NCI-H2107 (cell line): ENCODE results near the gene TNS3.

Experiments used
- DNase-seq: peaks from one replicate; lab custom pipeline; 2025; lab: John Stamatoyannopoulos, UW

TNS3 gene

DNA sequence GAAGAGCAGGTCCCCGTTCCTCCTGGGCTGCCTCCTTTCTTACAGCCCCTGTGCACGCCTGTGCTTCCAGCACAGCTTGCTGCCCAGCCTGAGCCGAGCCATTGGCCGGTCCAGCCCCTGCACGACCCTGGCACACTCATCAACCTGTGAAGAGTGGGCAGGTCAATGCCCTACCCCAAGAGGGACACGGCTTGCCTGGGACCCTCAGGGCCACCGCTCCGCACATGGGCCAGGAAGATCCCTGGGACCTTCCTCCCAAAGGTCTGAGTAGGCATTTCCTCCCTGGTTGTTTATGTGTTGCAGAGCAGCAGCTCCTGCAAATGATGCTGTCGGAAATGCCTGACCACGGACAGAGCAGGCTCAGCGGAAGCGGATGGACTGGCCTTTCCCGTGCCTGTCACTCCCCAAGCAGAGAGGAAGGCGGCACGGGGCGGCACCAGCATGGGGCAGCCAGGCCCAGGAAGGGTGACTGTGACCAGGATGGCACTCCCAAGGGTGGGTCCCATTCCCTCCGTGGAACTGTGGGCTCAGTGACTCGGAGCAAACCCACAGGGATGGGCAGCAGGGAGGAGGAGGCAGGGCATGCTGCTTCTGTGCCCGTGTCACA, 252.5 kb downstream of the TNS3 start:
- no peak for DNase-seq

DNA sequence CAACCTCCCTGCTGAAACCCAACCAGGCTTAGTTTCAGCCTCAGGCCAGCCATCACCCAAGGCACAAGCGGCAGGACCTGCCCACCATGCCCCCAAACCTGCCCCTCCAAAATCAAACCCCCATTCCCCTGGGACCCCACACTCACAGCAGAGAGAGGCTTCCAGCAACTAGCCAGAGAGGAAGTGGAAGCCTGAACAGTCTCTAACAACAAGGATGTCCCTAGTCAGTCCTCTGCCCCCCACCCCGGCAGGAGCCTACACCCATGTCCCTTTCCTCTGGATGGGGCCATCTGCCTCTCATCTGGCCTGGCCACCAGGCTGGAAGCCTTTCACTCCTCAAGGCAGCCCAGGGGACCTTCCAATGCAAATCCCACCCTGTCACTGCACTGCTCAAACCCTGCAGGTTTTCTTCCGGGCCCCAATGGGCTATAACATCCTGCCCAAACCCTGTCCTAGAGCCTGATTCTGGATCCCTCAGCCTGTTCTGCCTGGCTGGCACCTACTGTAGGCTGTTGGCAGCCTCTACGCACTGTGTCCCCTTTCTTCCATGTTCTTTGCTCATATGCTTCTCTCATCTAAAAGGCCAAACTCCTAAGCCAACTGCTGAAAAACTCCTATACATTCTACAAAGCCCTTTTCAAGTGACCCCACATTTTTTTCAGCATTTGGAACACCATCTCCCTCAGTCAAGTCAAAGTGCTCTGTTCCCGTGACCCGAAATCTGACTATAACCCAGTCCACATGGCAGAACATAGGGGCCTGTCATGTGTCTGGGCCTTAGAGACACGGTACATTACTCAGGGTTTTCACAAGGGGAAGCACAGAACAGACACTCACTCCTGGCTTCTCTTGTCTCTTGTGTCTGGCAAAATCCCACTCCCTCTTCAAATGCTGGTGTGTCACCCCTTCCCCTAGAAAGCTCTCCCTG, 253.3 kb downstream of the TNS3 start:
- no peak for DNase-seq

DNA sequence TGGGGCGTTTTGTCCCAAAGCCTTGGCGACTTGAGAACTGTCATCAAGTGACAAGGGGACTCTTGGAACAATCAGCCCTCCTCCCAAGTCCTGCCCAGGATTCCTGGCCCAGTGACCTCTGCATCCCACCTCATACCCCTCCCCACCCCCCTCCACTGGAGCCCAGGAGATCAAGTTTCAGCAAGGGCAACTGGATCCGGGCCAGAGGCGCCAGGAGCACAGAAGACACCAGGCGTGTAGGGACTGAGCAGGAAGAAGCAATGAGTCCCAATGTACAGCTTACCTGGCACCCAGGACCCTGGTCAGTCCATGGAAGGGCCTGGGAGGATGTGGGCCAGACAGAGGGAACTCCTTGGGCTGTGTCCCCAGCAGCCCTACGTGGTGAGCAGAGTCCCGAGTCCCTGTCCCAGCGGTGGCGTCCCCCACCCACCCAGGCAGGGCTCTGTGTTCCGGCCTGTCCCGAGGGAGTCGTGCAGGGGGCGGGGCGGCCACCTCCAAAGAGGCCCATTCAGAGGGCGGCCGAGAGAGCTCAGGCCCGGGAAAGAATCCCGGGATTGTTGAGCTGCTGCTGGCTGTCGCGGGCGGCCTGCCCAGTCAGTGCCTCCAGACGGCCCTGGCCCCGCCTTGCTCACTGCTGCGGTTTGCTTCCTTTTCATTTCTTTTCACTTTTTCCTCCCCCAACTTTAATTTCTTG, 254.1 kb downstream of the TNS3 start:
- DNase-seq, result no peak

DNA sequence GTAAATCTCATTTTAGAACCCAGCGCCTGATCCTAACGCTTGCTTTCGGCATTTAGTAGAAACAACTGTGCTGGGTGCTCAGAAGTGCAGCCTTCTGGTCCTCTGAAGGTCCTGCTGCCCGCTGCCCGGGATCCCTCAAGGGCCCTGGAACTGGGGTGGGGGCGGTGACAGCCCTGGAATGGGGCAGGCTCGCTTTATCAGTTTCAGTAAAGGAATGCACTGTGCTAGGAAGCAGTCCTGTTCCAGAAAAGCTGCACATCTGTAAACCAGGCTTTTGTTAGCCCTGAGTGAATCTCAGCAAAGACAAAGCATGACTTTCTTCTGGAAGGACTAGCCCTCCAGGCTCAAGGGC, 254.6 kb downstream of the TNS3 start:
- no peak for DNase-seq

DNA sequence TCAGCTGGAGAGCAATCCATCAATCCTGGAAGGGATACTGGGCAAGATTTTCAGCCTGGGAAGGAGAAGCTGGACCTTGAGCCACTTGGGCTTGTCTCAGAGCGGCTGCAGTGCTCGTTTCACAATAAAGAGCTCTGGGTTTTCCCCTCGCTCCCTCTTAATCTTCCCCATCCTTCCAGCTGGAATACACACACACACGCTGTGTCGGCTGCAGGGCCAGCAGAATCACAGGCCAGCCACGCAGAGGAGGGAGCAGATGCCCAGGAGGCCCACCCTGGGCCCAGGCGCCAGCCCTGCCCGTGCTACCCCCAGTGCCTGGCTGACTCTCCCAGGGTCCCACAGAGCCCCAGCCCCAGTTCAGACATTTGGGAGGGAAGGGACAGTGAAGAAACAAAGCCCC, 255.1 kb downstream of the TNS3 start:
- DNase-seq, result no peak

DNA sequence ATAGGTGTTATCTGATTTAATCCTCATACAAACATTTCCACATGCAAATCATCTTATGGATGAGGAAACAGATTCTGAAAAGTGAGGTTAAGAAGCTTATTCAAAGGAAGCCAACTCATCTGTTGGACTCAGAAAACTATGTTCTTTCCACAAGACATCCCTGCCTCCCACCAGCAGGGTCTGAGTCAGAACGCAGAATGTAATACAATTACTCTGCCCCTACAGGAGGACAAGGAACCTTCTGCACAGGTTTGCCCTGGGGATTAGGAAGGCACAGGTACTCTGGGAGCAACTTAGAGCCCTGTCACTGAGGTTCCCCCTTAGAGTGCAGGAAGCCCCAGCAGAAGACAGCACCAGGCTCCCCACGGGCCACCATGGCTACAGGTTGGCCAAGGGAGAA, 255.7 kb downstream of the TNS3 start:
- no peak for DNase-seq

DNA sequence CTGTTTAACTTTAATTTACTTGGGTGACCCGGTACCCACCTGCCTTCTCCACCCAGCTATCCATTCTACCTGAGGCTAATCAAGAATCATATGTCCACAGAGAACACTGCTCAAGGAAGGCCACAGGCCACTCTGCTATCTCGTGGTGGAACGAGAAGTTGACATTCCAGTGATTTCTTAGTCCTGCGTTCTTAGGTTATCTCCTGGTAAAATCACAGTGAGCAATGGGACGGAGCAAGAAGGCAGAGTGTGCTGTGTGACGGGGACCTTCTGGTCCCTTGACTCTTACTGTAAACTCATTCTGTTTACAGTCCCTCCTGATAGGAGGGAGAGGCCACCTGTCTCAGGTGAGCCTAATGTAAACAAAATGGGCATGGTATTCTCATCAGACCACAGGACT, 256.6 kb downstream of the TNS3 start:
- DNase-seq, result no peak

DNA sequence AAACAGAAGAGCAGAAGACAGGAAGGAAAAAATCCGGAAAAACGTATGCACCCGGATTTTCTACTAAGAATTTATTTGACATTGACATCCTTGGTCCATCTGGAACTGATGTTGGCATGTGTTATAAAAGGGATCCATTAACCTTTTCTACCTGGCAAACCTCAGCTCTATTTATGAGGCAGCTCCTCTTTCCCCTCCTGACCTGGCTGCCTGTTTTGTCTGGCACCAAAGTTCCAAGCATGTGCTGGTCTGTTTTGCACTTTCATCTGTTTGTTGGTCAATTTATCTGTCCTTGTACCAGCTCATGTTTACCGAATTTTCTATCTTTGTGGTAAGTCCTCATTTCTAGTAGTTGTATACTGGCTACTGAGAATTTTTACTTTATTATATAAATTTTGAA, 258.0 kb downstream of the TNS3 start:
- DNase-seq, result no peak

DNA sequence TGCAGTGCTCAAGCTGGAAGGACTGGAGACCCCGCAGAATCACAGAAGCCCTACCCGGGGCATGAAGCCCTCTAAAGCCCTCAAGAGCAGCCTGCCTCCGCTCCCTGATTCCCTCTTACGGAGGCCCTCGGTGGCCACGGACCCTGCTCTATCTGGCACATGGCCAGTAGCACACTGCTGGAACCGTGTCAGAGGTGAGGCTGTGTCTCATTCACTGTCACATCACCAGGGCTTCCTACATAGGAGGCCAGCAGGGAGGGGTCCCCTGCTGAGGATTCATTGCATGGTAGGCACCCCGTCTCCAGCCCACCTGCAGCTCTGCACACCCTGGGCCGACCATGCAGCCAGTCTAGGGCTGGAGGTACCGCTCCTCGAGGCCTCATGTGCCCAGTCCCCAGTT, 259.2 kb downstream of the TNS3 start:
- no peak for DNase-seq

DNA sequence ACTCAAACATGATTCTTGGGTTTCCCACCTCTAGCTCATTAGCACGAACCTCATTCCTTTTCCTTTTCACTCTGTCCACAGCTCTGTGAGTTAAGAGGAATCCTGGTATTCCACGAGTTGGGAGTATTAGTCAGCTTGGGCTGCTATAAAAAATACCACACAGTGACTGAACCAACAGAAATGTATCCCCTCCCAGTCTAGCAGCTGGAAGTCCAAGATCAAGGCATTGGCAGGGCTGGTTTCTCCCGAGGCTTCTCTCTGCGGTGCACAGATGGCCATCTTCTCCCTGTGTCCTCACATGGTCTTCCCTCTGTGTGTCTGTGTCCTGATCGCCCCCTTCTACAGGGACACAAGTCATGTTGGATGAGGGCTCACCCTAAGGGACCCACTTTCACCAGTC, 261.6 kb downstream of the TNS3 start:
- no peak for DNase-seq

DNA sequence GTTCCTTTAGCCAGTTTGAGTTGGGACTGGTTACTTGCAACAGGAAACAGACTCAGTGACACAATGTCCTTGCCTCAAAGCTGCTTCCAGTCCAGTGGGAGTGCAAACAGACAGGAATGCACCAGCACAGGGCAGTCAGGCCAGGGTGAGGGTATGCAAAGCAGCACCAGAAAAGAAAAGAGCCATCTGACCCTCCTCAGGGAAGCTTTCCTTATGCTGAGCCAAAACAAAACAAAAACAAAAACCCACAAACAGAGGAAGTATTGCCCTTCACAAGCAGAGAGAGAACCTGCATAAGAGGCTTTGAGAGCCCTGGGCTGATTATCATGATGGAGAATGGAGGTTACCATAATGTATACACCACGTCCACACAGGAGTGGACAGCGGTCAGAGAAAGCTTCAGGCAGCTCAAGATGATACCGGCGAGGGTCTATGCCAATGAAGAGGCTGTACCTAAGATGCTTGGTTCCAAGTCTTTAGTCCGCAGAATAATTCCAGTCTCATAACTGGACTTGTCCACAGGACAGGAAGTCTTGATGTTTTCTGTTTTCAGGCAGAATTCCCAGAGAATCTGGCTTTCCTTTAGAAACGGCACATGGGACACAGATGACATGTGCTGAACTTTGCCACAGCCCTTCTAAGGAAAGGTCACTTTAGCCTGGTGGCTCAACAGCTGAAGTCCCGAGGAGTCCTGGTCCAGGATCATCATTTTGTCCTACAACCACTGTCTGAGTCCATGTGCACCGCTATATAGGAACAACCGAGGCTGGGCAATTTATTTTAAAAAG, 263.3 kb downstream of the TNS3 start:
- no peak for DNase-seq

DNA sequence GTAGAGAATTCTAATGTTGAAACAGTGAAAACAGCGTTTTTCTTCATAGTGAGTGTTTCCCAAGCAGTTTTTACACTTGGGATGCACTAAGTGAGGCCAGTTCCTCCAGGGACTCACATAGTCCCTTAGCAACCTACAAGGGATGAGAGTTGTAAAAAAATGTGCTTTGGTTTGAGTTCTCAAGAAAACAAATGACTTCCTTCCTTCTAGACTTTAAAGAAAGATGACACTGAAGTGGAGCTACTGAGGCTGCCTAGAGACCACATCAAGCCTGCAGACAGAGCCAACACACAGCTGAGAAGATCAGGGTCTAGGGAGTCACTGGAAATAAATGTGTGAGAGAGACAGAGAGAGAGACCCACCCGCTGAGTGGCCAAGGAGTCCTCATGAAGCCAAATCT, 264.4 kb downstream of the TNS3 start:
- DNase-seq, result no peak

DNA sequence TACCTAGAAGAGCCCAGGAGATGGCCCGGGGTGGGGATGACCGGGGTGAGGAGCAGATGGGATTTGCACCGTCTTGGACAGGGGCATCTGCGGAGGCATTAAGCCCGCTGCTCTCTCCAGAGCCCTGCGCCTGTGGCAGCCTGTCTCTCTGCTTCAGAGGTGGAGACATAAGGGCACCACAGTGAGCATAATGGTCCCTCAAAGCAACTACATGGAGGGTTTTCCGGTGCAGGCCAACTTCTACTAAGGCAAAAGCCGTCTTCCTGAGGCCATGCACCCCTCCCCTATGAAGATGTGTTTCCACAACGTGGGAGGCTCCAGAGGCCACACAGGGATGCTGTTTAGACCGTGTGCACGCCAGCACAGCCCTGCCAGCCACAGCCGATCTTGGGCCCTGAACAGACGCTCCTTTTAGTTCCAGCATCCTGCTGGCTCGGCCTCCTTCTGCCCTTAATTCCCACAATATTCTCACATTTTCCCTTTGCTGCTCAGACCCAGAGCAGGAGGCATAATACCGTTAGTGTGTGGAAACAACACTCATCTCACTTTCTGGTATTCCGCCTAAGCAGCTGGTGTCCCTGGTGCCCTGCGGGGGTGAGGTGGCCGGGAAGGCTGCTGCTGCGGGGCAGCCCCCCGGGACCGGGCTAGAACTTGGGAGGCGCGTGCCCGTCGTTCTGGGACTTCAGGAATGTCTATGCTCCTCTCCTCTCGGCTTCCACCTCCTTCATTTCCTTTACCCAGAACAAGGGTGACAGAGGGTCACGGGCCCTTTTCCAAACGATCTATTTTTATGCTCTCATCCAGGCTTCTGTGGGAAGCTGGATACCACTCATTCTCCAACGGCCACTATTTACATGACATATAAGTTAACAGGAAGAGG, 266.9 kb downstream of the TNS3 start:
- DNase-seq, result no peak

DNA sequence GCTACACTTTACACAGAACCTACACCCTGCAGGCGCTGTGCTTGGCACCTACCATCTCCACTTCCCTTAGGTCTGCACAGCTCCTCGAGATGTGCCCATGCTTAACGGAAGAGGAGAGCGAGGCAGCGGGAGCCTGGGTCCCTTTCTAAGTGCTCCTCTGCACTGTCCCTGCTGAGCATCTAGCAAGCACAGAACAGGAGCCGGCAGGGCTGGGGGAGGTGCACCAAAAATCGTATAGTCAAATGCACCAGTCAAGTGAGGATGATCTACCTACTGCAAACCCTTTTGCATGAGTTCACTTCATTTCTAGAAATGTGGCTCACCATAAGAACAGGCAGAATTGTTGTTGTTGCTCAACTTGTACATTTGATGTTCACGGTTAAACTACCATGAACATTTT, 267.7 kb downstream of the TNS3 start:
- DNase-seq, result no peak

DNA sequence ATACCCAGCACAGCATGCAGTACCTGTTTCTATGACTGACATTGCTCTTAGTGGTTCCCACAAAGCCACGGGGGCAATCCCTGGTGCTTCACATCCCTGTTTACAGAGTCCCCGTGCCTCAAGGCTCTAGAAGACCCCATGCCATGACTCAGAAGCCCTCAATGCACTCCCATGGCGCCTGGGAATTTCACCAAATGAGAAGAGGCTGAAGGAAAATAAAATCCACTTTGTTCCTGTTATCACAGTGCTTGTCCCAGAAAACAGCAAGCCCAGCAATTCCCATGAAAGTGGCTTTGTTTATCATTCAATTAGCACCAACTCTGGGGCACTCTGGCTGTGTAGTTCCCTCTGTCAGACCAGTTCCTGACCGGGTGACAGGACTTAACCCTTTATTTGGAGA, 268.3 kb downstream of the TNS3 start:
- no peak for DNase-seq

DNA sequence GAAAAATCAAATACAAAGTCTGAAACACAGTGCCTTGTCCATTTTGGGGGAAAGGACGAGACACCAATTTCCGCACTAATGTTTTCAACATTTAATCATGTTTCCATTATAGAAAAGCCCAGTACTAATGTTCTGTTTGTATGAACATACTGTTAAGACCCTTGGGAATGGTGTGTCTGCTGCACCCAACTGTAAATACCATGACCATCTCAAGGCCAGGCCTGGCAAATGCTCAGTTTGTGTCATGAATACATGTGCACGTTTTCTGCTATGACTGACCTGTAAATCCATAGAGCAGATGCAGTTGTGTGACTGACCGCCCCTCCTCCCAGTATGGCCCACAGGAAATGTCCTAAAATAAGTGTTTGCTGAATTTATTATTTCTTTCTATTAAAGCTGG, 270.0 kb downstream of the TNS3 start:
- DNase-seq, result no peak

DNA sequence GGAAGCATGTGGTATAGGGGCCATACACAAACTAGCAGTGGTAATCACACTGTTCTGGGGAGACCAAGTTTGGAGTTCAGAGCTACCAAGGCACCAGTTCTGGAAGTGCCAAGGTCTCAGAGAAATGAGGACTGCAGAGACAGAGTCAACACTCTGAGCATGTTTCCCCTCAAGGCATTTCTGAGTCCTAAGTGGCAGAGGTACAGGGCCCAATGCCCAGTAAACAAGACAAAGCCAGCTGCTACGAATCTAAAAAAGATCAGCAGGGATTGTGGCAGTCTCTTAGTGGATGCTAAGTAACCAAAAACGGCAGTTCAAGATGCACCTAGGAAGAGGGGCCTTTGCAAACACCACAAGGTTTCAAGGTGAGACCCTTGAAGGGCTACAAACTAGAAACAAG, 271.9 kb downstream of the TNS3 start:
- DNase-seq, result no peak

DNA sequence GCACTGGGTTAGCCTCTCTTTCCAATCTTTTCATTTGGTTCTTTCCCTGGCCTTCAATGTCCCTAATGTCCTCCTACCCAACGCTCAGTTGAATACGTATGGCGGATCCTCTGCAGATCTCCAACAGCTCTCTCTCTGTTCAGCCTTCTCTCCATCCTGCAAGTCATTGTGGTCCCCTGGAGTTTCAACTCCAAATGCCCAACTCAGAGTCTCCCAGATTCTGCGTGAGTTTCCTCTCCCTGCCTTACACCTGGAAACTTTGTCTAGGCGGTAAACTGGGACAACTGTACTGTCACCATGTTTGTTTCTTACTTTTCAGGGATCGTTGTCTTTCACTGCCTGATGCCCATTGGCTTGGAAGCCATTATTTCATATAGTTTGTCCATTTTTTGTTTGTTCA, 273.1 kb downstream of the TNS3 start:
- no peak for DNase-seq

DNA sequence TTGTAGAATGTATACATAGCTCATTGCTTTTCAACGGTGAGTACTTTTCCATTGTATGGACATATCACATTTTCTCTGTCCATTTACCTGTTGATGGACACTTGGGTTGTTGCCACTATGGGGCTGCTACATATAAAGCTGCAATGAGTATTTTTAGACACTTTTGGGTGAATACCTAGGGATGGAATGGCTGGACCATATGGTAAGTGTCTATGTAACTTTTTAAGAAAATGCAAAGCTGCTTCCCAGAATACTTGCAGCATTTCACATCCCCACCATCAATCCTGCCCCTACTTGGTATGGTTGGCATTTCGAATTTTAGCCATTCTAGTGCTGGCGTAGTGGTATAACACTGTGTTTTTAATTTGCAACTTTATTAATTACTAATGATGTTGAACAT, 274.6 kb downstream of the TNS3 start:
- DNase-seq, result no peak

DNA sequence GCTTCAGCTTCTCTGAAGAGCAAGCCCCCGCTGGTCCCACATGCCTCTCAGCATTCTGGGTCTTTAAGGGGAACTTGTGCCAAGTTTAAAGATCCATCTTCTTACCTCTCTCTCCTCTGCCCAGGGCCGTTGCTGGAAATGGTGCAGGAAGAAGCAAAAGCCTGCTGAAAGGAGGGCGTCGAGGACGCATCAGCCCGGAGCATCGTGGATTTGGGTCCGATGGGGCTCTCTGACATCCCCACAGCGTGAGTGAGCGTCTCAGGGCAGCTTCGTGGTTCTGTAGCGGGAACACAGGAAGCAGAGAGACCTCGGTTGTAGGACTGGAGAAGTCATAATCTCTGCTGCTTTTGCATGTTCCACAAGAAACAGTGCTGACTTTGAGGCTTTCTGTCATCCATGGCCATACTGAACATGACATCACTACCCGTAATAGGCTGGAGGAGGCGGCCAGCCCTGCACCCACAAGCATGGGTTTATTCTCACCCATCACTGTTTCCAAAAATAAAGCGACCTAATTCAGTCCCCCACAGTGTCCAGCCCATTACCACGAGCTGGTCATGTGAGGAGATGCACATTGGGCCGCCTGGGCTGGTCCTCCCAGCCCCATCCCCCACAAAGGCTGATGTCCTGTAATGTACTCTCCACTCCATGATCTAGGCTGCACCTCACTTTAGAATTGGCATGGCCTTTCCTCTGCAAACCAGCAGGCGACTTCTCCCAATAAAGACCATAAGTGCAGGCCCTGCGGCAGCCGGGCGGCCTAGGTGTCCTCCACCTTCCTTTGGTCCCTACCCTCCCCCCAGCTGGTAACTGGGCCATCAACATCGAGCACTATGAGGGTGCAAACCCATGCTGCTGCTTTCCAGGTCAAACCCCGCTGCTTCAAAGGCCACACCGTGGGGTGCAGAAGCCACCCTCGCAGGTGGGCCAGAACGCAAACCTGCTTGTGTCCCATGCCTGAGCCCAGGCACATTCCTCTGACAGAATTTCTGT, 276.9 kb downstream of the TNS3 start:
- no peak for DNase-seq
